Measurements from ENCODE around the gene COL6A3. TPM values are rescaled to one million over a fixed set of nuclear protein-coding genes. Genes with fewer than 3 reads are reported as not detected.

Gene COL6A3
- polyA plus RNA-seq, 1 donor (not counting 4 experiments of a cell fraction or from before 2014, with no cell fraction given) = not detected

GRCh38 chr2:237425320-237425719, 11.4 kb upstream of the COL6A3 start:
- TF ChIP-seq CTCF (optimal IDR thresholded peaks at IDR 0.05 in 1 of 3, IDR thresholded peaks at IDR 0.05 in 1 of 3, conservative IDR thresholded peaks at IDR 0.05 in 1 of 3; ENCODE audit: extremely low read depth in 1 of 3, insufficient read depth in 2 of 3, low read length in 3 of 3) (no peak), EZH2 (IDR thresholded peaks at IDR 0.05; ENCODE audit: low read length) (no peak)
- Histone ChIP-seq H3K4me2 (ENCODE audit: control insufficient read depth, extremely low read depth, insufficient read depth, low read depth, low read length) (no peak overlapping the region), H2AFZ (ENCODE audit: control insufficient read depth, low read length) (no peak overlapping the region), H3K79me2 (ENCODE audit: control insufficient read depth, insufficient read depth, low read length) (no peaks in the 10 kb centered on the region), H3K9me3 (ENCODE audit: control insufficient read depth, low read depth, low read length) (no peaks in the 10 kb centered on the region), H3K4me1 (ENCODE audit: control insufficient read depth, extremely low read depth, insufficient read depth, low read length) (peaks cover 6% of the 10 kb centered on the region), H3K9me1 (ENCODE audit: control insufficient read depth, extremely low read depth, insufficient read depth, low read length) (no peaks in the 10 kb centered on the region), H3K9ac (ENCODE audit: control insufficient read depth, extremely low read depth, insufficient read depth, low read length) (no peak overlapping the region), H3K27ac (ENCODE audit: control insufficient read depth, insufficient read depth, low read length) (no peak overlapping the region), H3K27me3 (ENCODE audit: control insufficient read depth, extremely low read depth, insufficient read depth, low read length) (no peaks in the 10 kb centered on the region), H3K36me3 (ENCODE audit: control insufficient read depth in 2 of 2, extremely low read depth in 1 of 2, insufficient read depth in 2 of 2, low read length in 2 of 2) (no peaks in the 10 kb centered on the region), H3K4me3 (ENCODE audit: control insufficient read depth in 2 of 3, extremely low read depth in 1 of 3, insufficient read depth in 2 of 3, low read depth in 1 of 3, low read length in 3 of 3) (no peak overlapping the region), H4K20me1 (ENCODE audit: control insufficient read depth, extremely low read depth, insufficient read depth, low read length) (no peaks in the 10 kb centered on the region)
- FAIRE-seq (no peak), DNase-seq (ENCODE audit: low read depth, low spot score) (no peak)
- dilution Hi-C loops (cut with MboI; ENCODE audit: extremely low pct_ligation_motif_present, low sequenced_read_pairs) = no loop called here

- no peak overlapping the region for H3K4me2 ChIP-seq (ENCODE audit: control insufficient read depth, extremely low read depth, insufficient read depth, low read depth, low read length)
- H3K27me3 ChIP-seq (ENCODE audit: control insufficient read depth, extremely low read depth, insufficient read depth, low read length) = no peaks in the 10 kb centered on the region
- no peak overlapping the region for H3K27ac ChIP-seq (ENCODE audit: control insufficient read depth, insufficient read depth, low read length)
- DNase-seq (ENCODE audit: low read depth, low spot score) (no peak), FAIRE-seq (no peak)
- no peaks in the 10 kb centered on the region for H3K9me3 ChIP-seq (ENCODE audit: control insufficient read depth, low read depth, low read length)
- H2AFZ ChIP-seq (ENCODE audit: control insufficient read depth, low read length) = no peak overlapping the region
- H3K9ac ChIP-seq (ENCODE audit: control insufficient read depth, extremely low read depth, insufficient read depth, low read length) = no peak overlapping the region
- no peaks in the 10 kb centered on the region for H3K79me2 ChIP-seq (ENCODE audit: control insufficient read depth, insufficient read depth, low read length)
- H3K36me3 ChIP-seq (ENCODE audit: control insufficient read depth in 2 of 2, extremely low read depth in 1 of 2, insufficient read depth in 2 of 2, low read length in 2 of 2) = no peaks in the 10 kb centered on the region
- dilution Hi-C loops (cut with MboI; ENCODE audit: extremely low pct_ligation_motif_present, low sequenced_read_pairs) = no loop called here
- H3K4me3 ChIP-seq (ENCODE audit: control insufficient read depth in 2 of 3, extremely low read depth in 1 of 3, insufficient read depth in 2 of 3, low read depth in 1 of 3, low read length in 3 of 3) = no peak overlapping the region
- TF ChIP-seq CTCF (optimal IDR thresholded peaks at IDR 0.05 in 1 of 3, IDR thresholded peaks at IDR 0.05 in 1 of 3, conservative IDR thresholded peaks at IDR 0.05 in 1 of 3; ENCODE audit: extremely low read depth in 1 of 3, insufficient read depth in 2 of 3, low read length in 3 of 3) (no peak), EZH2 (IDR thresholded peaks at IDR 0.05; ENCODE audit: low read length) (no peak)
- no peaks in the 10 kb centered on the region for H3K9me1 ChIP-seq (ENCODE audit: control insufficient read depth, extremely low read depth, insufficient read depth, low read length)
- H3K4me1 ChIP-seq (ENCODE audit: control insufficient read depth, extremely low read depth, insufficient read depth, low read length) = peaks cover 6% of the 10 kb centered on the region
- no peaks in the 10 kb centered on the region for H4K20me1 ChIP-seq (ENCODE audit: control insufficient read depth, extremely low read depth, insufficient read depth, low read length)
Observed at GRCh38 chr2:237424544-237424943, 10.6 kb upstream of the COL6A3 start.
